GM21786 (cell line): ENCODE data around the gene GRB10.
"Not testable (repeated sequence)": the region's sequence is repeated elsewhere in the genome, so short reads cannot be mapped to it uniquely, and the experiment has no call there.

Source experiments
- ATAC-seq: cut with Tn5 transposase; IDR thresholded peaks from one replicate; pipeline ENCODE4 v1.9.1; 2021; ENCODE audit not compliant: unreplicated experiment

The GRB10 gene

GRCh38 chr7:50591098-50591479 lies 191.6 kb downstream of the GRB10 start:
- ATAC-seq: no peak

- no peak for ATAC-seq
Measured at GRCh38 chr7:50590535-50590934, 192.2 kb downstream of the GRB10 start.

DNA sequence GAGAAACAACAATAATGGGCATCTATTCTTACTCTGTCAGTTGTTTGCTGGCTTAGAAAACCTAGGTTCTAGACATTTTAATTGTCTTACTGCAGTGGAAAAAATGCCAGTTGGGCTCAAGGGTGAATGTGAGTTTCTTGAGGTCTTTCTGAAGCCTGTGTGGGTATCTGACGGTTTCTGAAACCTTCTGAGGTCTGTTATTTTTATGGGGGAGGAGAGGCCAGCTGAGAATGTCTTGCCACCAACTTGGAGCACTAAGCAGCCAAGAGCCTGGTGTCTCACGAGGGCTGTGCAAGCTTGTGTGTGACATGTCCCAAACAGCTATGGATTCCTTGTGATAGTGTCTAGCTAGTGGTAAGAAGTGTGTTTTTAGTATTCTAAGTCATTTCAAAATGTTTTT lies 193.3 kb downstream of the GRB10 start:
- ATAC-seq: no peak

- no peak for ATAC-seq
Measured at GRCh38 chr7:50588937-50589336, 193.8 kb downstream of the GRB10 start.

- no peak for ATAC-seq
Measured at GRCh38 chr7:50587737-50588136, 195.0 kb downstream of the GRB10 start.

GRCh38 chr7:50584793-50585408 lies 197.8 kb downstream of the GRB10 start:
- ATAC-seq: no peak

DNA sequence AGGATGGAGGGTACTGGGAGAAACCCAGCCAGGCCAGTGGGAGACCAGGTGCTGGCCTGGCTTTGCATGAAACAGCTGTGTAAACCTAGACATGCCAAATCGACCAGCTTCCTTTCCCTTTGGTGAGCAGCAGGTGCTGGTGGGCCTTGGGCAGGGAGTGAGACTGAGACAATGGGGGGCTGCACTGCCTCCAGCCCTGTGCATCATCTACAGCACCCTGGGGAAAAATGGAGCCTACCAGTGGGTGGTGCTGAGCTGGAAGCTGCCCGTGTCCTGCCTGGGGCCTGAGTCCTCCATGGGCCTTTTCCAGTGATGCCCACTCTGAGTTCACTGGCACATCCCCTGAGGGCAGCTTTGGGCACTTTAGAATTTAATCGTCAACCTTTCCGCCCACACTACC lies 198.3 kb downstream of the GRB10 start:
- no peak for ATAC-seq

GRCh38 chr7:50583295-50583694 lies 199.4 kb downstream of the GRB10 start:
- not testable (repeated sequence) for ATAC-seq

DNA sequence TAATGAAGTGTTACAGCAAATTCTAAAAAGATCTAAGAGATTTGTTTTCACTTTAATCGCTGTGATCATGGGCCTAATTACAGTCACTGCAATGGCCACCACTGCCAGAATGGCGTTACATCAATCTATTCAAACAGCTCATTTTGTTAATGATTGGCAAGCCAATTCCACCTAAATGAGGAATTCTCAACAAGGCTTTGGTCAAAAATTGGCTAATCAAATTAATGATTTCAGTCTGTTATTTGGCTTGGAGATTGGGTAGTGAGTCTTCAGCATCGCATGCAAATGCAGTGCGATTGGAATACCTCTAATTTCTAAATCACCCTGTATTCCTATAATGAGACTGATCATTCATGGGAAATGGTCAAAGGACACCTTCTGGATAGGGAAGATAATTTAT lies 200.4 kb downstream of the GRB10 start:
- ATAC-seq: not testable (repeated sequence)

DNA sequence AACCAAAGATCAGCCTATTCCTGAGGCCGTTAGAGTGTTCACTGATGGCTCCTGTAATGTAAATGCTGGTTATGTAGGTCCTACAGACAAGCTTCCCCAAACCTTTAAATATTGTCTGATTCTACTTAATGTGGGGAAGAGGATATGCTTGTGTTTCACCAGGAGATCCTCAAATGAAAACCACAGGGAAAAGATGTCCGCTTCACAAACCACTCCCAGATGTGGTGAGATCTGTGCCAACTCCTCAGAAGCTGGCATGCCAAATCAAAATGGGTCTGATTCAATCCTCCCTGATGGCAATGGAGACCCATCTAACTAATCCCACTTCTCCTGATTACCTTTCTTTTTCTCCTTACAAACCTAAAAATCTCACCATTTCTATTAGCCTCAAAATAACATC lies 202.0 kb downstream of the GRB10 start:
- not testable (repeated sequence) for ATAC-seq

DNA sequence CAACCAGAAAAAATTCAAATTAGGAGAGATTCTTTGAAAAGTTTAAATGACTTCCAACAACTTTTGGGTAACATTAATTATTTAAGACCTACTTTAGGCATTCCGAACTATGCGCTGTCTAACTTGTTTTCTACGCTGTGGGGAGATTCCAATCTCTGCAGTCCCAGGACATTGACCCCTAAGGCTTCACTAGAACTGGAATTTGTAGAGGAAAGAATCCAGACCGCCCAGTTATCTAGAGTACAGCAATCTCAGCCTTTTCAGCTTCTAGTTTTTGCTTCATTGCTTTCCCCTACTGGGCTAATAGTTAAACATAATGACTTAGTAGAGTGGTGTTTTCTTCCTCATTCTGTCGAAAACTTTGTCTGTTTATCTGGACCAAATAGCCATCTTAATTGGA lies 202.6 kb downstream of the GRB10 start:
- no peak for ATAC-seq

DNA sequence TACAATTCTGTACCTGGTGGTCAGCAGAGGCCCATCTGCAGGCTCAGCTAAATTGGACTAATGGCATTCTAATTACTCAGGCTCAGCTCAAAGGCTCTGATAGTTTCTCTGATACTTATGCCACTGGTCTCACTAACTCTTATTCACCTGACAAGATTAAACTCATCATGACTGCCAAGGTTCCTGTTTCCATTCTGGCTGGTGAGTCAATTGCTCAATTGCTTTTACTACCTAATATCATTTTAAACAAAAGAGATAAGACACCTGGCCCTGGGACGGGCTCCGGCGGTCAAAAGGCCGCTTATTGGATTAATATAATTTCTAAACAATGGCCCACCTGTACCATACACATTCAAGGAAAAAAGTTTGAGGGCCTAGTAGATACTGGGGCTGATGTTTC lies 204.6 kb downstream of the GRB10 start:
- not testable (repeated sequence) for ATAC-seq

DNA sequence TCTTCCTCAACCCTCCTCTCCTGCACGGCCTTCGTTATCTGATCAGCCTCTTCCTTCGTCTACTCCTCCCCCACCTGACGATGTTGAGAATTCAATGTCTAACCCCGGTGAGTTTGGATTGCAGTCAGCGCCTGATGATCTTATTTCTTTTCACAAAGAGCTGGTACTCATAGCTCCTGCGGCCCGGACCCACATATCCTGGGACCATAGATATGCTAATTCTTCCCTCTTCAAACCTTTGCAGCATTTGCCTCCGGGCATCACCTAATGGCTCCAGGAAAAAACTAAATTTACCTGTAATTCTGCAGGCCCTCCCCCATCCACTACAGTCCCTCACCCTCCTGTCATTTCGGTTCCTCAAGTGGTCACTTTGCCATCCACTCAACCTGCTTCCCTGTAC lies 205.1 kb downstream of the GRB10 start:
- no peak for ATAC-seq

DNA sequence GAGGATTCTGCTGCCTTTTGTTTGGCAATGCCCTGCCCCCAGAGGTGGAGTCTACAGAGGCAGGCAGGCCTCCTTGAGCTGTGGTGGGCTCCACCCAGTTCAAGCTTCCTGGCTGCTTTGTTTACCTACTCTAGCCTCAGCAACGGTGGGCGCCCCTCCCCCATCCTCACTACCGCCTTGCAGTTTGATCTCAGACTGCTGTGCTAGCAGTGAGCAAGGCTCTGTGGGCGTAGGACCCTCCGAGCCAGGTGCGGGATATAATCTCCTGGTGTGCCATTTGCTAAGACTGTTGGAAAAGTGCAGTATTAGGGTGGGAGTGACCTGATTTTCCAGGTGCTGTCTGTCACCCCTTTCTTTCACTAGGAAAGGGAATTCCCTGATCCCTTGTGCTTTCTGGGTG lies 206.3 kb downstream of the GRB10 start:
- ATAC-seq: not testable (repeated sequence)

GRCh38 chr7:50567715-50568261 lies 214.9 kb downstream of the GRB10 start:
- no peak for ATAC-seq

DNA sequence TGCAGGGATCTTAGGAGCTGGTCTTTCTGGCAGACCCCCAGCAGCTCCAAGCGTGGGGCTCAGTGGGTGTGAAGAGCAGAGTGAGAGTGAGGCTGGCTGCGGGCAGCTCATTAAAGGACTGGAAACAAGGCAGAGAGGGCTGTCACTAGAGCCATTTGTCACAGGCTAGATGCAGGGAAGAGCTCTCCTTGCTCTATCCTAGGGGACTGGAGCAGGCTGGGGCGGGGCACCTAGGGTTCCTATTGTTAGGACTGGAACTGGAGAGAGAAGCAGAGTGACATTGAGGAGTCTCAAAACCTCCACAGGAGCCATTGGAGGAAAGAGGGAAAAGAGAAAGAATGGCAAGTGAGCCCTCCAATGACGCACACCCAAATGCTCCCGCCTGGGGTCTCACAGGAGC lies 216.7 kb downstream of the GRB10 start:
- ATAC-seq: no peak

DNA sequence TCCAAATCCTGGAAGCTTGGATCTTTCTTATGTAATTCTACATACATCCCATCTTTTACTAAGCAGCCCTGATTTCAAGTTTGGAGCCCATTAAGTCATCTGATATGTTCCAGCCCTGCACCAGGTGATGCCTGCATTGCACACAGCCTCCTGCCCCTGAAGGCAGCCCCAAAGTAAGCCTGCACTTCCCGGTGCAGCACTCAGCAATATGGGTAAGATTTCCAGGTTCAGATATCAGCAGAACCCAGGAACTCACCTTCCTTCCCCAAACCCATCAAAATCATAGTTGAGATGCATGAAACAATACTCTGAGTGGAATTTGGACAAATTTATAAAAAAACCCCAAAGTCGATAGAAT lies 217.2 kb downstream of the GRB10 start:
- ATAC-seq: no peak

DNA sequence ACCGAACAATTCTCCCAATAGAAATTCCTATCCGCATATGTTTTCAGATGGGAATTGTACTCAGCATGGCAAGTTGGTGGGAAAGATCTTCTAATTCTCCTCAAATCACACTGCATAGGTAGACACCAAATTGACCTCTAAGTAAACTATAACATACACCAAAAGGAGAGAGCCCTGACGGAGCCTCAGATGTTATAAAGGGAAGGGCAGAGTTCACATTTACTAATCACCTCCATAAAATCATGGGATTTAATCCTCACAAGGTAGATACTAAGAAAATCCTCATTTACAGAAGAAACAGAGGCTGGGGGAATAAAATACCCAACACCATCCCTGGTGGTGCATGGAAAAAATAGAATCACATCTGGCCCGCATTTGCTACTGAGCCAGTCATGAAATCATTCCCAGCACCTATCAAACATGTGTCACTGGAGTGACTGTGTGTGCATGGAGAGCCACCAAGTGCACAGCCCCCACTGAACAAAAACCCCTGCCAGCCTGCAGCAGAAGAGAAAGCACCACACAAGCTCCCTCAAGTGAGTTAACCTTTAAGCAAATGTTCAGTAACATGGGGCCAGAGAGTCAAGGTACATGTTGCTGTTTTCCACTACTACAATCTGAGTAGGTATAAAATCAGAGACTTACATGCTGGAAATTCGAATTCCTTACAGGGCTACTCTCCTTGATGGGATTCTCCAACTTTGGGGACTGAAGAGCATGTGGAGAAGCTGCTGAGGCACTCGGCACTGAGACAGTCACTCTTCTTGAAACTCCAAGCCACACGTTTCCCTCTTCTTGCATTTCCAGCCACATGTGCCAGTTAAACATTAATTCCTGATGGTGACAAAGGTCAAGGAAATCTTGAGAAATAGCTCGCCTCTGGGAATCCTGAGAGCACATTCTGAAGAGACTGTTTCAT lies 217.8 kb downstream of the GRB10 start, which contains the start of gene DDC:
Gene DDC (minus strand): TSS at position 766 of the 919 bp plus-strand sequence. CDS start 21,320 bp downstream, outside the sequence.
- ATAC-seq: no peak

GRCh38 chr7:50564171-50564570 lies 218.5 kb downstream of the GRB10 start:
- no peak for ATAC-seq

DNA sequence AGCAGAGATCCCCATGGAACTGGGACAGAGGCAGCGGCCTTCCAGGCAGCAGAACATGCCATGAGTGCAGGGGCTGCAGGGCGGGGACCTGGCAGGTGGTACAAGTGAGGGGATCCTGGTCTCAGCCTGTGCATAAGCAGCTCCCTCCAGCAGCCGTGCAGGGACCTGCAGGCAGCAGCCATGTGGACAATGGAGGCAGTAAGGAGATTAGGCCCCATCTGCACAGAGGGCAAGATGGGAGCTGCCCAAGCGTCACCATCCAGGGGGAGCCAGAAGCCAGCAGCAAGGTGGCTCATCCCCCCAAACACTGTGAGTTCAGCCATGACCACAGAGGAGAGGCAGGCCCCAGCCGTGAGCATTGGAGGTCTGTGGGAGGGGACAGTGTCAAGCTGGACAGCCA lies 220.6 kb downstream of the GRB10 start:
- ATAC-seq: no peak

DNA sequence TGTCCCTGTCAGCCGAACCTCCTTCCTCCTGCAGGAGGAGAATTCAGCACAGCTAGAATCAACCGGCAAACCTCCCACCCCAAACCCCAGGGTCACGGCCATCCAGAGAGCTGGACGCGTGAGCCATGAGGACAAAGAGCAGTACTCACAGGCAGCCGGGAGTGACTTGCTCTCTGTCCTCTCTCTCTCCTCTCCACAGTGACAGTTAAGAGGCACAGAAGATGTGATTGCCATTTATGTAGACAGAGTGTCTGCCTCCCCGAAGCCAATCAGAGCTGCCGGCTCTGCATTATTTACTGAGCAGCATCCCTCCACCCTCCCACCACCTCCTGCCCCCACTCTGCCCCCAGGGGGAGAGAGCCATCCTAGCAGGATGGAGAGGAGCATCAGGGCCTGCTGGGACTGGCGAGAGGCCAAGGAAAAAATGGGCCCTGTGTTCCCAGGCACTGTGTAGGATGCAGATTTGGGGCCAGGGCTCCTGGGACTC lies 221.8 kb downstream of the GRB10 start:
- no peak for ATAC-seq

- ATAC-seq: no peak
Measured at GRCh38 chr7:50559881-50560280, 222.8 kb downstream of the GRB10 start.
